Measurements from ENCODE around the gene BORCS5.

DNA sequence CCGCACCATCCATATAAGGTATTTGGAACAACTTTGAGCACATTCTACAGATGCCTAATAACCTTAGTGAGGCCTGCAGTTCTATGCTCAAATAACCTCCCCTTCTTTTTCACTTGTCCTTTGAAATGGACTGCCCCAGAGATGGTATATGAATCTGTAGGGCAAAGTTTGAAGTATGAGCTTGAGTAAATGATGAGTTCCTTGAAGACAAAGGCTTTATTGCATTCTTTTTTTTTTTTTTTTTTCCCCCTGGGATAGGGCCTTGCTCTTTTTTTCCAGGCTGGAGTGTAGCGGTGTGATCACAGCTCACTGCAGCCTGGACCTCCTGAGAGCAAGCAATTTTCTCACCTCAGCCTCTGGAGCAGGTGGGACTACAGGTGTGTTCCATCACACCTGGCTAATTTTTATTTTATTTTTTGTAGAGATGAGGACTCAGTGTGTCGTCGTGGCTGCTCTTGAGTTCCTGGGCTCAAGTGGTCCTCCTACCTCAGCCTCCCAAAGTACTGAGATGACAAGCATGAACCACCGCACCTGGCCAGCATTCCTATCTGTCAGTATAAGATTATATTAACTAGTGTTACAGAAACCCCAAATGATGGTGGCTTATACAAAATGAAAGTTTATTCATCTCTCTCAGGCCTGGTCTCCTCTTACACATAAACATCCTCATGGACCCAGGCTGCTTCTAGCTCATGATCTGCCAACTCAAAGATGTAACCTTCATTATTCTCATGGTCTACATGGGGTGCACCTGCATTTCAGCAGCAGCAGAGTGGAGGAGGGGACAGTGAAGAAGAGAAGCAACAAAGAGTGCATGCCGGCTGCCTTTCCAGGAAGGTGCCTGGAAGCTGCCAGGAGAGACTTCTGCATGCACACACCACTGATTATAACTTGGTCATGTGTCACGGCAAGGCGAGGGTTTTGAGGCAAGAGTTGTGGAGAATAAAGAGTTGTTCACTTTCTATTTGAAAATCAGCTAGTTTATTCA lies 104.4 kb downstream of the BORCS5 start:
- no peak for TF ChIP-seq ISL1 (CRISPR knock-in tag; IDR thresholded peaks at IDR 0.05)
- TF ChIP-seq RARB (CRISPR knock-in tag; IDR thresholded peaks at IDR 0.05) = no peak
- TF ChIP-seq, protein P1, sequence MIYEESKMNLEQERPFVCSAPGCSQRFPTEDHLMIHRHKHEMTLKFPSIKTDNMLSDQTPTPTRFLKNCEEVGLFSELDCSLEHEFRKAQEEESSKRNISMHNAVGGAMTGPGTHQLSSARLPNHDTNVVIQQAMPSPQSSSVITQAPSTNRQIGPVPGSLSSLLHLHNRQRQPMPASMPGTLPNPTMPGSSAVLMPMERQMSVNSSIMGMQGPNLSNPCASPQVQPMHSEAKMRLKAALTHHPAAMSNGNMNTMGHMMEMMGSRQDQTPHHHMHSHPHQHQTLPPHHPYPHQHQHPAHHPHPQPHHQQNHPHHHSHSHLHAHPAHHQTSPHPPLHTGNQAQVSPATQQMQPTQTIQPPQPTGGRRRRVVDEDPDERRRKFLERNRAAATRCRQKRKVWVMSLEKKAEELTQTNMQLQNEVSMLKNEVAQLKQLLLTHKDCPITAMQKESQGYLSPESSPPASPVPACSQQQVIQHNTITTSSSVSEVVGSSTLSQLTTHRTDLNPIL (CRISPR knock-in tag; IDR thresholded peaks at IDR 0.05; ENCODE audit: low read depth) = no peak
- TF ChIP-seq, protein P2, sequence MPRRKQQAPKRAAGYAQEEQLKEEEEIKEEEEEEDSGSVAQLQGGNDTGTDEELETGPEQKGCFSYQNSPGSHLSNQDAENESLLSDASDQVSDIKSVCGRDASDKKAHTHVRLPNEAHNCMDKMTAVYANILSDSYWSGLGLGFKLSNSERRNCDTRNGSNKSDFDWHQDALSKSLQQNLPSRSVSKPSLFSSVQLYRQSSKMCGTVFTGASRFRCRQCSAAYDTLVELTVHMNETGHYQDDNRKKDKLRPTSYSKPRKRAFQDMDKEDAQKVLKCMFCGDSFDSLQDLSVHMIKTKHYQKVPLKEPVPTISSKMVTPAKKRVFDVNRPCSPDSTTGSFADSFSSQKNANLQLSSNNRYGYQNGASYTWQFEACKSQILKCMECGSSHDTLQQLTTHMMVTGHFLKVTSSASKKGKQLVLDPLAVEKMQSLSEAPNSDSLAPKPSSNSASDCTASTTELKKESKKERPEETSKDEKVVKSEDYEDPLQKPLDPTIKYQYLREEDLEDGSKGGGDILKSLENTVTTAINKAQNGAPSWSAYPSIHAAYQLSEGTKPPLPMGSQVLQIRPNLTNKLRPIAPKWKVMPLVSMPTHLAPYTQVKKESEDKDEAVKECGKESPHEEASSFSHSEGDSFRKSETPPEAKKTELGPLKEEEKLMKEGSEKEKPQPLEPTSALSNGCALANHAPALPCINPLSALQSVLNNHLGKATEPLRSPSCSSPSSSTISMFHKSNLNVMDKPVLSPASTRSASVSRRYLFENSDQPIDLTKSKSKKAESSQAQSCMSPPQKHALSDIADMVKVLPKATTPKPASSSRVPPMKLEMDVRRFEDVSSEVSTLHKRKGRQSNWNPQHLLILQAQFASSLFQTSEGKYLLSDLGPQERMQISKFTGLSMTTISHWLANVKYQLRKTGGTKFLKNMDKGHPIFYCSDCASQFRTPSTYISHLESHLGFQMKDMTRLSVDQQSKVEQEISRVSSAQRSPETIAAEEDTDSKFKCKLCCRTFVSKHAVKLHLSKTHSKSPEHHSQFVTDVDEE (CRISPR knock-in tag; IDR thresholded peaks at IDR 0.05) = no peak
- TF ChIP-seq ZC3H10 (CRISPR knock-in tag; IDR thresholded peaks at IDR 0.05) = no peak
- no peak for TF ChIP-seq CSDC2 (CRISPR knock-in tag; IDR thresholded peaks at IDR 0.05)

Data from SK-N-SH treated with all-trans-retinoic acid at 6 μM for 48 hours (cell line).